Measurements from ENCODE around the gene RRAGD. TPM values are rescaled to one million over a fixed set of nuclear protein-coding genes. Genes with fewer than 3 reads are reported as not detected.

Gene RRAGD
- total RNA-seq, 1 donor from 2014 or later: 3.8 TPM

- TF ChIP-seq EZH2 (IDR thresholded peaks at IDR 0.05; ENCODE audit: insufficient read depth, low read length) (no peak), CTCF (IDR thresholded peaks at IDR 0.05; ENCODE audit: insufficient read depth, low read depth, low read length) (no peak)
- peaks cover 7% of the 10 kb centered on the region for H3K4me1 Mint-ChIP-seq (ENCODE audit: low read depth, unreplicated experiment)
- no peak overlapping the region for H3K4me3 Mint-ChIP-seq (ENCODE audit: unreplicated experiment)
- H3K9ac ChIP-seq (ENCODE audit: low read length): no peak overlapping the region
- peaks cover 28% of the 10 kb centered on the region for H3K27me3 ChIP-seq (ENCODE audit: insufficient read depth, low read length)
- H3K9me3 ChIP-seq (ENCODE audit: insufficient read depth, low read depth, low read length): no peaks in the 10 kb centered on the region
- no peaks in the 10 kb centered on the region for H3K9me3 Mint-ChIP-seq (ENCODE audit: unreplicated experiment)
- FAIRE-seq: no peak
- no peaks in the 10 kb centered on the region for H4K20me1 ChIP-seq (ENCODE audit: insufficient read depth, low read length)
- no peak overlapping the region for H3K4me2 ChIP-seq (ENCODE audit: low read length)
- H3K27ac Mint-ChIP-seq (ENCODE audit: unreplicated experiment): no peak overlapping the region
- no peaks in the 10 kb centered on the region for H3K36me3 Mint-ChIP-seq (ENCODE audit: low read depth, unreplicated experiment)
- peaks cover 16% of the 10 kb centered on the region for H3K4me1 ChIP-seq (ENCODE audit: insufficient read depth, low read length)
- H3K27ac ChIP-seq (ENCODE audit: low read depth, low read length): no peak overlapping the region
- H3K27me3 Mint-ChIP-seq (ENCODE audit: low read depth, unreplicated experiment): peaks cover 35% of the 10 kb centered on the region
- H3K36me3 ChIP-seq (ENCODE audit: insufficient read depth, low read length): no peaks in the 10 kb centered on the region
- no peak for DNase-seq (ENCODE audit: low read depth)
- H3K4me3 ChIP-seq (ENCODE audit: insufficient read depth, low read depth, low read length): no peak overlapping the region
- no peak overlapping the region for H2AFZ ChIP-seq (ENCODE audit: low read depth, low read length)
- no peaks in the 10 kb centered on the region for H3K79me2 ChIP-seq (ENCODE audit: insufficient read depth, low read length)
Measured at GRCh38 chr6:89414215-89414614, 2.1 kb upstream of the RRAGD start.

GRCh38 chr6:89413006-89413400, 930 bp upstream of the RRAGD start:
- H3K36me3 Mint-ChIP-seq (ENCODE audit: low read depth, unreplicated experiment): no peaks in the 10 kb centered on the region
- H3K79me2 ChIP-seq (ENCODE audit: insufficient read depth, low read length): no peaks in the 10 kb centered on the region
- TF ChIP-seq CTCF (IDR thresholded peaks at IDR 0.05; ENCODE audit: insufficient read depth, low read depth, low read length) (no peak), EZH2 (IDR thresholded peaks at IDR 0.05; ENCODE audit: insufficient read depth, low read length) (no peak)
- H3K36me3 ChIP-seq (ENCODE audit: insufficient read depth, low read length): no peaks in the 10 kb centered on the region
- no peak overlapping the region for H3K4me3 ChIP-seq (ENCODE audit: insufficient read depth, low read depth, low read length)
- H3K27me3 Mint-ChIP-seq (ENCODE audit: low read depth, unreplicated experiment): peaks cover 37% of the 10 kb centered on the region
- FAIRE-seq (no peak), DNase-seq (ENCODE audit: low read depth) (no peak)
- no peak overlapping the region for H3K9ac ChIP-seq (ENCODE audit: low read length)
- peaks cover 28% of the 10 kb centered on the region for H3K27me3 ChIP-seq (ENCODE audit: insufficient read depth, low read length)
- H3K4me1 ChIP-seq (ENCODE audit: insufficient read depth, low read length): peaks cover 16% of the 10 kb centered on the region
- no peaks in the 10 kb centered on the region for H3K9me3 Mint-ChIP-seq (ENCODE audit: unreplicated experiment)
- peak overlapping the region; percentile 86 for H3K4me3 Mint-ChIP-seq (ENCODE audit: unreplicated experiment)
- H4K20me1 ChIP-seq (ENCODE audit: insufficient read depth, low read length): no peaks in the 10 kb centered on the region
- H3K27ac ChIP-seq (ENCODE audit: low read depth, low read length): no peak overlapping the region
- H3K4me1 Mint-ChIP-seq (ENCODE audit: low read depth, unreplicated experiment): peaks cover 7% of the 10 kb centered on the region
- no peak overlapping the region for H3K27ac Mint-ChIP-seq (ENCODE audit: unreplicated experiment)
- no peaks in the 10 kb centered on the region for H3K9me3 ChIP-seq (ENCODE audit: insufficient read depth, low read depth, low read length)
- peak overlapping the region; percentile 87 for H3K4me2 ChIP-seq (ENCODE audit: low read length)
- no peak overlapping the region for H2AFZ ChIP-seq (ENCODE audit: low read depth, low read length)

- Histone ChIP-seq H2AFZ (ENCODE audit: low read depth, low read length) (peak overlapping the region; percentile 86), H3K4me3 (ENCODE audit: insufficient read depth, low read depth, low read length) (peak overlapping the region; percentile 57), H3K4me2 (ENCODE audit: low read length) (peak overlapping the region; percentile 87), H3K27ac (ENCODE audit: low read depth, low read length) (no peak overlapping the region), H3K9ac (ENCODE audit: low read length) (peak overlapping the region; percentile 45), H4K20me1 (ENCODE audit: insufficient read depth, low read length) (no peaks in the 10 kb centered on the region), H3K36me3 (ENCODE audit: insufficient read depth, low read length) (no peaks in the 10 kb centered on the region), H3K4me1 (ENCODE audit: insufficient read depth, low read length) (peaks cover 16% of the 10 kb centered on the region), H3K9me3 (ENCODE audit: insufficient read depth, low read depth, low read length) (no peaks in the 10 kb centered on the region), H3K79me2 (ENCODE audit: insufficient read depth, low read length) (no peaks in the 10 kb centered on the region), H3K27me3 (ENCODE audit: insufficient read depth, low read length) (peaks cover 29% of the 10 kb centered on the region)
- Mint-ChIP-seq H3K27me3 (ENCODE audit: low read depth, unreplicated experiment) (peaks cover 43% of the 10 kb centered on the region), H3K36me3 (ENCODE audit: low read depth, unreplicated experiment) (no peaks in the 10 kb centered on the region), H3K4me1 (ENCODE audit: low read depth, unreplicated experiment) (peaks cover 7% of the 10 kb centered on the region), H3K9me3 (ENCODE audit: unreplicated experiment) (no peaks in the 10 kb centered on the region), H3K4me3 (ENCODE audit: unreplicated experiment) (peak overlapping the region; percentile 84), H3K27ac (ENCODE audit: unreplicated experiment) (no peak overlapping the region)
- FAIRE-seq: no peak
- no peak for TF ChIP-seq CTCF (IDR thresholded peaks at IDR 0.05; ENCODE audit: insufficient read depth, low read depth, low read length)
- peak; percentile 96 for TF ChIP-seq EZH2 (IDR thresholded peaks at IDR 0.05; ENCODE audit: insufficient read depth, low read length)
- DNase-seq (ENCODE audit: low read depth): no peak
Measured at GRCh38 chr6:89411145-89412070, 665 bp downstream of the RRAGD start.

Measured in astrocyte (in vitro differentiated cells and primary cell).